H1 (cell line): ENCODE results near the gene CCDC184. TPM values are rescaled to one million over a fixed set of nuclear protein-coding genes. Genes with fewer than 3 reads are reported as not detected.

Source experiments
- FOSL1 ChIP-seq: IDR thresholded peaks from 2 replicates; pipeline ENCODE4 v1.6.1; 2011; ENCODE audit warnings: mild to moderate bottlenecking, low read depth, low read length, moderate library complexity; ENCODE audit not compliant: insufficient read depth
- JUND ChIP-seq: IDR thresholded peaks from 2 replicates; pipeline ENCODE4 v1.6.1; 2011; ENCODE audit warnings: mild to moderate bottlenecking, improper control_type of control experiment, low read length
- KDM1A ChIP-seq: fragments of 200-600, 300-600 bp; sonication (generic); IDR thresholded peaks from 2 replicates; pipeline ENCODE4 v1.7.1; 2016; ENCODE audit warnings: mild to moderate bottlenecking, low read length, borderline replicate concordance
- MAX ChIP-seq: IDR thresholded peaks from 2 replicates; pipeline ENCODE4 v1.6.1; 2012; ENCODE audit warnings: inconsistent platforms
- RNF2 ChIP-seq: fragments of 200-900, 300-1000 bp; sonication (generic); IDR thresholded peaks from 2 replicates; pipeline ENCODE4 v1.7.1; 2016; ENCODE audit warnings: borderline replicate concordance, low read depth, mild to moderate bottlenecking, antibody characterized with exemption, low read length; ENCODE audit not compliant: poor library complexity, severe bottlenecking; ENCODE audit errors: missing control alignments
- SIRT6 ChIP-seq: IDR thresholded peaks from one replicate; pipeline ENCODE4 v1.7.1; 2012; ENCODE audit warnings: low read length, inconsistent platforms
- SUZ12 ChIP-seq: fragments of 200-600 bp; sonication (generic); IDR thresholded peaks from 2 replicates; pipeline ENCODE4 v1.6.1; 2012; ENCODE audit warnings: mild to moderate bottlenecking, inconsistent platforms, low read length, moderate library complexity, mixed read lengths
- polyA plus RNA-seq, 7 experiments: library from polyadenylated mRNA; depleted of rRNA in 3 of 7; stranded (reverse) in 5 of 7; unstranded in 2 of 7; fragments of >200 nt in 5 of 7; fragments of 200-250 nt in 2 of 7; gene quantifications; 1 replicate in 5 of 7; 2 replicates in 1 of 7; 4 replicates in 1 of 7; pipeline versions ENCODE4 v1.2.1 to v1.2.3, GENCODE V29; 2011 to 2013; ENCODE audit warnings: missing spikeins in 2 of 7, mixed read lengths in 2 of 7
- total RNA-seq: library from RNA; stranded (reverse); fragmentation: NEBNext Ultra II Directional; extraction: Animal tissue kit (Norgen Biotek cat#: 25700); gene quantifications from 2 replicates; pipeline ENCODE4 v1.2.1, GENCODE V29; 2021

CCDC184 gene
- total and polyA plus RNA-seq, 2 of the 8 experiments (the other 6 are each of a cell fraction or from before 2014, with no cell fraction given), result 2.2 to 3.0 TPM

- TF ChIP-seq FOSL1, result no peak
- no peak for TF ChIP-seq RNF2
- no peak for TF ChIP-seq KDM1A
- no peak for TF ChIP-seq JUND
- TF ChIP-seq SUZ12, result no peak
- TF ChIP-seq SIRT6, result no peak
- TF ChIP-seq MAX, result no peak
Observed at GRCh38 chr12:48176417-48176751, 7.1 kb upstream of the CCDC184 start (continued).
